ENCODE measurements around the gene ASB16.

Gene ASB16

GRCh38 chr17:44191369-44191768 lies 20.9 kb downstream of the ASB16 start:
- DNase-seq, result no peak

GRCh38 chr17:44191941-44192496 lies 21.5 kb downstream of the ASB16 start:
- DNase-seq, result no peak

GRCh38 chr17:44192750-44193149 lies 22.2 kb downstream of the ASB16 start:
- no peak for DNase-seq

DNA sequence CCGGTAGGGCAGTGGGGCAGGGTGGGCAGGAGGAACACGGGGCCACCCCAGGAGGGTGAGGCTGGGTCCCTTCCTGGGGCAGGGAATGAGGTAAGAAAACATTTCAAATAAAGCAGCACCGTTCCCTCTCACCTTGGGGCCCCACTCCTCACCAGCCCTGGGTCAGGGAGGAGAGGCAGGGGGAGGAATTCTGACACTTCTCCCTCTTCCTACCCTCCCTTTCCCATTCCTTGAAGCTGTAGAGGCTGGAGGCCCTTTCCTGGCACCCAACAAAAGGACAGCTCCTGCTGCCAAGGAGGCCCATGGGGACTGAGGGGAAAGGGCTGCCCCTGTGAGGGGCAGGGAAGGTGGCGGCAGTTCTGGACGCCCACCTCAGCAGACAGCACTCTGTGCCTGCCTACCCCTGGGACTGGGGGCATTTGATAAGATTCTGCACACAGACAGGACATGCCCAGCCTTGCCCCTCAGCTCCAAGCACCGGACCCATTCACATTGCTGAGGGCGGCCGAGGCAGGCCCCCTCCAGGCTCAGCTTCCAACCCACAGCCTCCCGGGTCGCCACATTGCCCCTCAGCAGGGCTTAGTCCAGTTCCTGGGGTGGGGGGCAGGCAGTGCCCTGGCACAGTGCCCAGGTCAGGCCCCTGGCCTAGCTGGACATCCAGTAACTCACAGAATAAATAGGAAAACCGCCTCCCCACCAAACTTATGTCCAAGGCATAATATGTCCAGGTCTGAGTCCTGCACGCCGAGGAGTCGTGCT lies 23.0 kb downstream of the ASB16 start:
- DNase-seq, result no peak

DNA sequence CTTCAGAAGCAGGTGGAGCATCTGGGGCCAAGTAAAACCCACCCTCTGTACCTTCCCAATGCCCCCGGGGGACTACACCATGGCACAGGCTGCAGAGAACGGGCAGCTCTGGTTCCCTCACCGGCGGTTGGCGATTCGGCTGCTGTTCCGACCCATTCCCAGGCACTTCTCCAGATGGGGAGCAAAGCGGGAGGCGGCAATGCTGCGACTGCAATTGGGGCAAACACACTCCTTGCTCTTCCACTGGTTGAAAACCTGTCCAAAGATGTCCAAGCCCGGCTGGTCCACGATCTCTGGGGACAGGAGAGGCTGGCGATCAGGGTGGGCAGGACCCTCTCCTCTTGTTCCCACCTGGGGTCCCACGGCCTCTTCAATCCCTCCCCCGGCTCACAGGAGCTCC lies 26.6 kb downstream of the ASB16 start:
- DNase-seq, result no peak

DNA sequence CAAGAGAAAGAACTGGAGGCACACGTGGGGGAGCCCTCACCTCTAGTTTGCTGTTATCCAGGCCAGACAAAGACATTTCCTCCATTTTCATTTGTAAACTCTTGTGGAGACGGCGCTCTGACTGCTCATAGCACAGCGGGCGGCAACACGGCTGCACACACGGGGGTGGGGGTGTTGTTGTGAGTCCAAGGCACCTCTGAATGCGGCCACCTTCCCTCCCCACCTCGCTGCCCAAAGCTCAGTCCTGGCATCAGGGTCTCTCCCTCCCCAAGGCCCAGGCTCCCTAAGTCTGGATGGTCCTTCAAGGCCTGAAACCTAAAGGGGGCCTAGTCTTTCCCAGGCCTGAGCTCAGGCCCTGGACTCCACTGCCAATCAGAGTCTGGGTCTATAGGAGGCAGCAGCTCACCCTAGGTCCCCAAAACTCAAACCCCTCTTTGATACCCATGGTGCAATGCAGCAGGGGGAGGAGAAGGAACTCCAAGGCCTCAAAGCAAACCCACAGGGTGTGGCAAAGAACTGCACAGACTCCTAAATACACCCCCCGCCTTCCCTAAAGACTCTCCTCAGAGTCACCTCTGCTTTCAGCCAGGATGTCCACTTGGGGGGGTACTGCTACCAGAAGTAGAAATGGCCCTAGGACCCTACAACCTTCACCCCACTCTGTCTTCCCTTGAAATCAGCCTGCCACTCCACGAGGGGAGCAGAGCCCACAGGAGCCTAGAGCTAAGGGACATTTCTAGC lies 27.6 kb downstream of the ASB16 start:
- DNase-seq, result no peak

GRCh38 chr17:44198721-44199552 lies 28.4 kb downstream of the ASB16 start:
- DNase-seq, result no peak

- peak; percentile 79 for DNase-seq
Observed at GRCh38 chr17:44199553-44200477, 29.3 kb downstream of the ASB16 start, which contains the start of gene ATXN7L3. ATXN7L3 (minus strand) TSS chr17:44199884; CDS start chr17:44198070, 1,814 bp downstream.

- DNase-seq, result no peak
Observed at GRCh38 chr17:44200478-44201155, 30.1 kb downstream of the ASB16 start.

- DNase-seq, result no peak
Observed at GRCh38 chr17:44202756-44203155, 32.3 kb downstream of the ASB16 start.

- DNase-seq, result no peak
Observed at GRCh38 chr17:44203731-44204440, 33.4 kb downstream of the ASB16 start.

GRCh38 chr17:44204441-44204882 lies 34.0 kb downstream of the ASB16 start:
- no peak for DNase-seq

DNA sequence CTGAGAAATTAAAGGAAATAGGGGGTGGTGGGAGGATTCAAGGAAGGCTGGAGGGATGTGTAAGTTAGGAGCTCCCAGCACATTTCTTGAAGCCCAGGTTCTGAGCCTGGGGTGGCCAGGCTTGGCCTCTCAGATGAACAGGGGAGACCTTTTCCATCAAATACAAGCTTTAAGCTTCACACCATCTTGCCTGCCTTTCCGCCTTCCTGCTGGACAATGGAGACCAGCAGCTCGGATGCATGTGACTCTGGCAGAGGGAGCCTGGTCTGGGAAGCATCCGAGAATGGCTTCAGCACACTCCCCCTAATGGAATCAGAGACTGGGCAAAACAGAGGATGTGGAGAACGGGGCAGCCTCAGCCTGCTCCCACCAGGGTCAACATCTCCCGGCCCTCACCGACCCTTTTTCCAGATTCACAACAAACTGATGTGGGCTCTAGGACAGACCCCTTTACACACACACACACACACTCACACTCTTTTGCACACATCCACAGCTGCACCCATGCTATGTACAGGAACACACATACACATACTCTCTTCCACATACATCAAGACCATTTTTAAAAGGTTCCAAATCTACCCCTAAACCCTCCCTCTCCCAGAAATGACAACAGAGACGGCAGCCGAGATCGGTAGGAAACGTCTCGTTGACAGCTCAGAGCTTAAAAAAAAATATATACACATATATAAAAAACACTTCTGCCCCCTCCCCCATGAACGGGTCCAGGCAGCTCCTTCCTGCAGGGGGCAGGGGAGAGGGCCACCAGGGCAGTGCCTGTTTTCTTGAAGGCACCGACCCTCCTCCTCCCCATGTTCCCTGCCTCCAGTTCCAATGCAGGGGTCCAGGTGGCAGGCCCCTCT lies 35.7 kb downstream of the ASB16 start:
- DNase-seq, result no peak

DNA sequence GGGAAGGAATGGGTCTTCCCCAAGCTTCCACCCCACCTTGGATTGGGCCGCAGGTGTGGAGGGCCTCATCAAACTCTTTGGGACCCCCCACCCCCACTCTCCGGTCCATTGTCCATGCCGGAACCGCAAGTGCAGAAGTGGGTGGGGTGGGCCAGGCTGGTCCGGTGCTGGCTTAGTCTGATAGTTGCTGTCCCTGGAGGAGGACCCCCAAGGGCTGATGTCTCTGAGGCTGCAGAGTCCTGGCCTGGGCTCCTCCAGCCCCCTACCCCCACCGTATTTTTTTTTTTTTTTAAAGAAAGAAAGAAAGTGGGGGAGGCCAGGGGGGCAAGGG lies 36.3 kb downstream of the ASB16 start:
- no peak for DNase-seq

DNA sequence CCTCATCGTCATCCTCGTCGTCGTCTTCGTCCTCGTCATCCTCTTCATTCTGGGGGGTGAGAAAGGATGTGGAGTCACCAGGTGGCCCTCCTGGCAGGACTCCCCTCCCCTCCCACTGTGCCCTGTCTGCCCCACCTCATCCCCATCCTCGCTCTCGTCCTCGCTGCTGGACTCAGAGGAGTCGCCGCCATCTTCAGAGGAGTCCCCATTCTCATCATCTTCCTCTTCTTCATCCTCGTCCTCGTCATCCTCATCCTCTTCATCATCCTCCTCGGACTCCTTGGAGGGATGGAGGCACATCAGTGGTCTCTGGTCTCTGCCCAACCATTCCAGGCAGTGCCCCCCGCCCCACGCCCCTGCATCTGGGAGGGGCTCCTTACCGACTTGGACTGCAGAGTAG lies 36.8 kb downstream of the ASB16 start:
- no peak for DNase-seq

DNA sequence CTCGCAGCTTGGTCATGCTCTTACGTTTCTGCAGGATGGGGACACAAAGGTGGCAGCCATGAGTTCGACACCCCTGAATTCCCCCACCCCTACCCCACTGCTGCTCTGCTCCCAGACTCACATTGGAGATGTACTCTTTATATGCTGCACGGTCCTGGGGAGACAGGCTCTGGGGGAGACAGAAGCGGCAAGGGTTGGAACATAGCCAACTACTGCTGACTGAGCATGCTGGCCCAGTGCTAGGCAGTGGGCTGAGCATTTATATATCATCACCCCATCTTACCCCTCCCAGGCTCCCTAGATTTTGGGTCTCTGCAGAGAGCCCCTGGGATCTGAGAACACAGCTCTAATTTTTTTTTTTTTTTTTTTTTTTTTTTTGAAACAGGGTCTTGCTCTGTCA lies 37.2 kb downstream of the ASB16 start:
- DNase-seq, result no peak

DNA sequence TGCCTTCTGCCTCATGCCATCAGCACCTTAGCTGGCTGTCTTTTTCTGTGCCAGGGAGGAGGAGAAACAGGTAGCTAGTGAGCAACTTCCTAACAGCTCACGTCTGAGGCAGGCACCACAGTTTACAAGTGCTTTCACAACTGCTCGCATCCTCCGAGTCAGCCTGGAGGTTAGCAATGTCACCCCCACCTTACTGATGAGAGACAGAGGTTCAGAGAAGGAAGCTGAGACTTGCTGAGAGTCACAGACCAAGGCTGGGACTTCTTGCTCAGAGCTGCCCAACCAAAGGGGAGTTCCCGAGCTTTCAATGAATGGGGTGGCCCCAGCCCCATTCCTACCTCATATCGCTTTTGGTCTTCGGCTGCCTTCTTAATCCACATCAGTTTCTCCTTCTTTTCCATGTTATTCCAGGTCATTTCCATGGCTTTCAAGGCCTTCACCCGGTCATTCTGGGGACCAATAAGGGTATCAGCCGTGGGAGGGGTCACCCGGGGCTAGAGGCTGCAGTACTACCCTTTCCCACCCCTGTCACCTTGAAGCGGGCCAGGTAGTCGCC lies 39.4 kb downstream of the ASB16 start:
- no peak for DNase-seq

- DNase-seq, result no peak
Observed at GRCh38 chr17:44210342-44211192, 40.1 kb downstream of the ASB16 start.
